GM18951 (cell line): ENCODE data around the gene PLXDC2.

Source experiments
- POLR2A ChIP-seq: IDR thresholded peaks from 4 replicates; pipeline ENCODE4 v1.6.1; 2011; ENCODE audit warnings: mild to moderate bottlenecking; ENCODE audit not compliant: insufficient read length, insufficient read depth; ENCODE audit errors: extremely low read depth
- in situ Hi-C: fragments of 300-500 bp; cut with MboI; formaldehyde crosslinking; loops from one replicate; pipeline ENCODE4 v1.12.0; 2022; ENCODE audit warnings: low sequenced_read_pairs, mixed read lengths, inconsistent platforms; ENCODE audit not compliant: unreplicated experiment

Gene PLXDC2

GRCh38 chr10:19848226-19848985 lies 32.2 kb downstream of the PLXDC2 start:
- in situ Hi-C loops: no loop called here
- no peak for TF ChIP-seq POLR2A

- in situ Hi-C loops: no loop called here
- TF ChIP-seq POLR2A: no peak
Observed at GRCh38 chr10:19853831-19854230, 37.6 kb downstream of the PLXDC2 start.

GRCh38 chr10:19857876-19858275 lies 41.6 kb downstream of the PLXDC2 start:
- in situ Hi-C loops: no loop called here

GRCh38 chr10:19860107-19860506 lies 43.9 kb downstream of the PLXDC2 start:
- no peak for TF ChIP-seq POLR2A
- in situ Hi-C loops: no loop called here

More at GRCh38 chr10:19857876-19858275, 41.6 kb downstream of the PLXDC2 start:
- TF ChIP-seq POLR2A: no peak

GRCh38 chr10:19862811-19863515 lies 46.7 kb downstream of the PLXDC2 start:
- in situ Hi-C loops: no loop called here
- no peak for TF ChIP-seq POLR2A

- TF ChIP-seq POLR2A: no peak
- in situ Hi-C loops: no loop called here
Observed at GRCh38 chr10:19865676-19866075, 49.4 kb downstream of the PLXDC2 start.

GRCh38 chr10:19869370-19869769 lies 53.1 kb downstream of the PLXDC2 start:
- TF ChIP-seq POLR2A: no peak
- in situ Hi-C loops: no loop called here

GRCh38 chr10:19872504-19873271 lies 56.5 kb downstream of the PLXDC2 start:
- no peak for TF ChIP-seq POLR2A
- in situ Hi-C loops: no loop called here

GRCh38 chr10:19874190-19874589 lies 58.0 kb downstream of the PLXDC2 start:
- in situ Hi-C loops: no loop called here
- TF ChIP-seq POLR2A: no peak

GRCh38 chr10:19874791-19875190 lies 58.6 kb downstream of the PLXDC2 start:
- no peak for TF ChIP-seq POLR2A
- in situ Hi-C loops: no loop called here

- no peak for TF ChIP-seq POLR2A
- in situ Hi-C loops: no loop called here
Observed at GRCh38 chr10:19876570-19876969, 60.3 kb downstream of the PLXDC2 start.

- no peak for TF ChIP-seq POLR2A
- in situ Hi-C loops: no loop called here
Observed at GRCh38 chr10:19877466-19878255, 61.4 kb downstream of the PLXDC2 start.

- in situ Hi-C loops: no loop called here
- TF ChIP-seq POLR2A: no peak
Observed at GRCh38 chr10:19882621-19883020, 66.4 kb downstream of the PLXDC2 start.

GRCh38 chr10:19888061-19888660 lies 71.9 kb downstream of the PLXDC2 start:
- no peak for TF ChIP-seq POLR2A
- in situ Hi-C loops: no loop called here
